Measurements from ENCODE around the gene BANF2.

DNA sequence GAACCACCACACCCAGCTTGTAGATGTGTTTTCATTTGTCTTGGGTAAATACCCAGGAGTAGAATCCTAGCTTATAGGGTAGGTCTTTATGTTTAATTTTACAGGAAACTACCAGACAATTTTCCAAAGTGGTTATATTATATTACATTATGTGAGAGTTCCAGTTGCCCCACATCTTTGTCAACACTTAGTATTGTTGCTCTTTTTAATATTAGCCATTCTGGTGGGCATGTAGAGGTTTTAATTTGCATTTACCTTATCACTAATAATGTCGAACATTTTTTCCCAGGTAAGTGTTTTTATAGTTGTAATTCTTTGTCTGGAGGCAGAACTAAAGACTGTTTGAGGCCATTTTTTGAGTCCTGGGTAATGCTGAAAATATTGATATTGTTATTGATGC lies 3.5 kb upstream of the BANF2 start:
- TF ChIP-seq SP1 (IDR thresholded peaks at IDR 0.05) (no peak), SP1 (CRISPR knock-in tag; IDR thresholded peaks at IDR 0.05) (no peak), ZNF3 (CRISPR knock-in tag; IDR thresholded peaks at IDR 0.05) (no peak), ZNF639 (CRISPR knock-in tag; conservative IDR thresholded peaks at IDR 0.05) (no peak), NBN (conservative IDR thresholded peaks at IDR 0.05) (no peak), ZNF609 (CRISPR knock-in tag; IDR thresholded peaks at IDR 0.05; ENCODE audit: borderline replicate concordance) (no peak), EZH2 (conservative IDR thresholded peaks at IDR 0.05; ENCODE audit: low read depth, low read length) (no peak)

Measured in HepG2 (cell line).